Keratinocyte (primary cell): Measurements from ENCODE around the gene NDUFS6. TPM values are rescaled to one million over a fixed set of nuclear protein-coding genes. Genes with fewer than 3 reads are reported as not detected.

Experiments used
- DNase-seq: peaks from one replicate; pipeline ENCODE4 v3.0.0-alpha.2; 2011; ENCODE audit warnings: low read depth, missing footprints, low spot score
- FAIRE-seq: peaks from 2 replicates; lab custom pipeline; 2011; peaks lifted over from hg19 to GRCh38; lab: Jason Lieb, UNC
- H2AFZ ChIP-seq: 2 replicates; pipeline ENCODE4 v1.6.0; 2012; ENCODE audit warnings: low read length, control low read depth, inconsistent platforms; ENCODE audit not compliant: control insufficient read depth
- H3K27ac ChIP-seq: 2 replicates; pipeline ENCODE4 v1.5.1; 2011; ENCODE audit warnings: low read length; ENCODE audit not compliant: control insufficient read depth, insufficient read depth
- H3K27me3 ChIP-seq: 3 replicates; pipeline ENCODE4 v1.6.0; 2011; ENCODE audit warnings: low read length; ENCODE audit not compliant: control insufficient read depth, insufficient read depth; ENCODE audit errors: extremely low read depth
- H3K36me3 ChIP-seq, 2 experiments: 2 replicates in 1 of 2; 3 replicates in 1 of 2; pipeline ENCODE4 v1.5.1; 2011; ENCODE audit warnings: low read length in 2 of 2, mild to moderate bottlenecking in 1 of 2; ENCODE audit not compliant: control insufficient read depth in 2 of 2, insufficient read depth in 2 of 2; ENCODE audit errors: extremely low read depth in 1 of 2
- H3K4me1 ChIP-seq: 3 replicates; pipeline ENCODE4 v1.5.1; 2011; ENCODE audit warnings: low read length; ENCODE audit not compliant: control insufficient read depth, insufficient read depth; ENCODE audit errors: extremely low read depth
- H3K4me2 ChIP-seq: 3 replicates; pipeline ENCODE4 v1.6.0; 2011; ENCODE audit warnings: low read depth, low read length; ENCODE audit not compliant: control insufficient read depth, insufficient read depth; ENCODE audit errors: extremely low read depth
- H3K4me3 ChIP-seq, 3 experiments: fragments of 200-600 bp in 1 of 3; sonication (generic) in 1 of 3; 2 replicates in 2 of 3; 3 replicates in 1 of 3; pipeline ENCODE4 v1.5.1; 2011 to 2016; ENCODE audit warnings: low read length in 3 of 3, mild to moderate bottlenecking in 3 of 3, control low read depth in 2 of 3, inconsistent platforms in 1 of 3, low read depth in 1 of 3, mixed read lengths in 1 of 3, mixed run types in 1 of 3, moderate library complexity in 1 of 3; ENCODE audit not compliant: control insufficient read depth in 2 of 3, insufficient read depth in 2 of 3; ENCODE audit errors: extremely low read depth in 1 of 3
- H3K79me2 ChIP-seq: 2 replicates; pipeline ENCODE4 v1.6.0; 2012; ENCODE audit warnings: low read length; ENCODE audit not compliant: control insufficient read depth, insufficient read depth
- H3K9ac ChIP-seq: 3 replicates; pipeline ENCODE4 v1.6.0; 2011; ENCODE audit warnings: low read length; ENCODE audit not compliant: control insufficient read depth, insufficient read depth; ENCODE audit errors: extremely low read depth
- H3K9me1 ChIP-seq: 3 replicates; pipeline ENCODE4 v1.6.0; 2011; ENCODE audit warnings: low read length; ENCODE audit not compliant: control insufficient read depth, insufficient read depth; ENCODE audit errors: extremely low read depth
- H3K9me3 ChIP-seq: 2 replicates; pipeline ENCODE4 v1.5.1; 2012; ENCODE audit warnings: low read depth, low read length; ENCODE audit not compliant: control insufficient read depth
- H4K20me1 ChIP-seq: 3 replicates; pipeline ENCODE4 v1.6.0; 2011; ENCODE audit warnings: low read length; ENCODE audit not compliant: control insufficient read depth, insufficient read depth; ENCODE audit errors: extremely low read depth
- EZH2 ChIP-seq: IDR thresholded peaks from one replicate; pipeline ENCODE4 v1.6.1; 2012; ENCODE audit warnings: inconsistent platforms, mild to moderate bottlenecking, low read length, moderate library complexity
- dilution Hi-C: fragments of 300-500 bp; cut with MboI; formaldehyde crosslinking; loops from one replicate; pipeline ENCODE4 v1.7.0; 2020; ENCODE audit warnings: low sequenced_read_pairs; ENCODE audit not compliant: extremely low pct_ligation_motif_present
- polyA plus RNA-seq, 5 experiments: library from polyadenylated mRNA; depleted of rRNA in 3 of 5; stranded (reverse) in 3 of 5; stranded (forward) in 1 of 5; unstranded in 1 of 5; fragments of >200 nt; gene quantifications; 1 replicate in 1 of 5; 2 replicates in 3 of 5; 3 replicates in 1 of 5; pipeline versions ENCODE4 v1.2.1 to v1.2.3, GENCODE V29; 2011 to 2012; ENCODE audit warnings: missing spikeins in 2 of 5, low read depth in 1 of 5, low replicate concordance in 1 of 5
- TF ChIP-seq, protein P1 (sequence below), 3 experiments: IDR thresholded peaks in 1 of 3; conservative IDR thresholded peaks in 1 of 3; optimal IDR thresholded peaks in 1 of 3; 2 replicates in 2 of 3; 3 replicates in 1 of 3; pipeline versions ENCODE3 to v1.5.1; 2011; ENCODE audit warnings: low read length in 3 of 3, mild to moderate bottlenecking in 3 of 3, moderate library complexity in 2 of 3, control low read depth in 1 of 3, inconsistent platforms in 1 of 3; ENCODE audit not compliant: insufficient read depth in 2 of 3; ENCODE audit errors: extremely low read depth in 1 of 3

Gene NDUFS6
- polyA plus RNA-seq, 1 donor (not counting 4 experiments of a cell fraction or from before 2014, with no cell fraction given), result 66.3 TPM

DNA sequence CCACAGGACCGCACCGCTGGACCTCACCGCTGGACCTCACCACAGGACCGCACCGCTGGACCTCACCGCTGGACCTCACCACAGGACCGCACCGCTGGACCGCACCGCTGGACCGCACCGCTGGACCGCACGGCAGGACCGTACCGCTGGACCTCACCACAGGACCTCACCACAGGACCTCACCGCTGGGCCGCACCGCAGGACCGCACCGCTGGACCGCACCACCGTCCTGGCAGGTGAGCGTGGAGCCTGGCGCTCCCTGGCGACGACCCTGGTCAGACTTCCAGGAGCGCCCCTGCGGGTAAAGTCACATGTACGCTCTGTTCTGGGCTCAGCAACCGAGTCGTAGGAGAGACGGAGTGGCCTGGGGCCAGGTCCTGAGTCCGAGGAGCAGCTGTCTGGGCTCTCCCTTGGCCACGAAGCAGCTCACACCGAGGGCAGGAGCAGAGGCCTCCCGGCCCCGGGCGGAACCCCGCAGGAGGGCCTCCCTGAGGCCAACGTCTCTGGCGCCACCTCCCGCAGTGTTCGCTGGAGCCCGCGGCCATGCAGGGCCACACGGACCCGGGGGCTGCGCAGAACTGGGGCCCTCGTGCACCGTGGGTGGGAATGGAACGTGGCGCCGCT lies 32.1 kb upstream of the NDUFS6 start:
- no peaks in the 10 kb centered on the region for H3K4me1 ChIP-seq
- H3K36me3 ChIP-seq, result no peaks in the 10 kb centered on the region
- no peaks in the 10 kb centered on the region for H3K79me2 ChIP-seq
- no peaks in the 10 kb centered on the region for H3K9me3 ChIP-seq
- H3K4me3 ChIP-seq, result no peak overlapping the region
- no peak overlapping the region for H3K4me2 ChIP-seq
- TF ChIP-seq, protein P1, sequence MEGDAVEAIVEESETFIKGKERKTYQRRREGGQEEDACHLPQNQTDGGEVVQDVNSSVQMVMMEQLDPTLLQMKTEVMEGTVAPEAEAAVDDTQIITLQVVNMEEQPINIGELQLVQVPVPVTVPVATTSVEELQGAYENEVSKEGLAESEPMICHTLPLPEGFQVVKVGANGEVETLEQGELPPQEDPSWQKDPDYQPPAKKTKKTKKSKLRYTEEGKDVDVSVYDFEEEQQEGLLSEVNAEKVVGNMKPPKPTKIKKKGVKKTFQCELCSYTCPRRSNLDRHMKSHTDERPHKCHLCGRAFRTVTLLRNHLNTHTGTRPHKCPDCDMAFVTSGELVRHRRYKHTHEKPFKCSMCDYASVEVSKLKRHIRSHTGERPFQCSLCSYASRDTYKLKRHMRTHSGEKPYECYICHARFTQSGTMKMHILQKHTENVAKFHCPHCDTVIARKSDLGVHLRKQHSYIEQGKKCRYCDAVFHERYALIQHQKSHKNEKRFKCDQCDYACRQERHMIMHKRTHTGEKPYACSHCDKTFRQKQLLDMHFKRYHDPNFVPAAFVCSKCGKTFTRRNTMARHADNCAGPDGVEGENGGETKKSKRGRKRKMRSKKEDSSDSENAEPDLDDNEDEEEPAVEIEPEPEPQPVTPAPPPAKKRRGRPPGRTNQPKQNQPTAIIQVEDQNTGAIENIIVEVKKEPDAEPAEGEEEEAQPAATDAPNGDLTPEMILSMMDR (optimal IDR thresholded peaks at IDR 0.05 in 1 of 3, IDR thresholded peaks at IDR 0.05 in 1 of 3, conservative IDR thresholded peaks at IDR 0.05 in 1 of 3; ENCODE audit: extremely low read depth in 1 of 3, insufficient read depth in 2 of 3, low read length in 3 of 3), result no peak
- no peak for TF ChIP-seq EZH2
- no peak overlapping the region for H3K9ac ChIP-seq
- FAIRE-seq (no peak), DNase-seq (no peak)
- H2AFZ ChIP-seq, result no peak overlapping the region
- H3K27ac ChIP-seq, result no peak overlapping the region
- peaks cover 7% of the 10 kb centered on the region for H3K27me3 ChIP-seq
- no peaks in the 10 kb centered on the region for H3K9me1 ChIP-seq
- H4K20me1 ChIP-seq, result no peaks in the 10 kb centered on the region
- dilution Hi-C loops, result no loop called here

DNA sequence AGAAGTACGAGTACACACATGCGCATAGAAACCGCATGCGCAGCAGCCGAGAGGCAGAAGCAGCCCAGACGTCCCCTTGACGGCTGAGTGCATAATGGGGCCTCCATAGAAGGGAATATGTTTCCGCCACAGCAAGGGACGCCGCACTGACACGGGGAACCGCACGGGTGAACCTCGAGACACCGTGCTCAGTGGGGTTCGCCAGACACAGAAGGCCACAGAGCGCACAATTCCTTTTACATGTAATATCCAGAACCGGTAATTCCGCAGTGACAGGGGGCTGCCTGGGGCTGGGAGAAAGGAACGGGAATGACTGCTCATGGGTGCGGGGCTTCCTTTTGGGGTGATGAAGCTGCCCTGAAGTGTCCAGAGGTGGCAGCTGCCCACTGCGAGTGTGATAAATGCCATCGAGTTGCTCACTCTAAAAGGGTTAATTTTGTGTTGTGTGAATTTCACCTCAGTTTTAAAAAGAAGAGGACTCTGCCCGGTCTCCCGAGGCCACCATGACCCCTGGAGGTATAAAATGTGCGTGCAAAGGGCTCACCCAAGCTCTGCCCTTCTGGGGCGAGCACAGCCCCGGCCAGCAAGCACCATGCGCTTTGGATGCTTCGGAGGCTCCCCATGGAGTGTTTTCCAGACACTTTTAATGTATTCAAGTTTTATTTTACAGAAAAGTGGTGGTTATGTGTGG lies 31.3 kb upstream of the NDUFS6 start:
- no peaks in the 10 kb centered on the region for H3K9me3 ChIP-seq
- H3K4me3 ChIP-seq, result no peak overlapping the region
- H3K4me2 ChIP-seq, result no peak overlapping the region
- H3K27me3 ChIP-seq, result peaks cover 7% of the 10 kb centered on the region
- H3K9me1 ChIP-seq, result no peaks in the 10 kb centered on the region
- H3K4me1 ChIP-seq, result no peaks in the 10 kb centered on the region
- H3K27ac ChIP-seq, result no peak overlapping the region
- H3K79me2 ChIP-seq, result no peaks in the 10 kb centered on the region
- dilution Hi-C loops, result no loop called here
- no peaks in the 10 kb centered on the region for H3K36me3 ChIP-seq
- no peak overlapping the region for H2AFZ ChIP-seq
- FAIRE-seq, result no peak
- no peak overlapping the region for H3K9ac ChIP-seq
- no peak for DNase-seq
- no peaks in the 10 kb centered on the region for H4K20me1 ChIP-seq
- TF ChIP-seq, protein P1 (optimal IDR thresholded peaks at IDR 0.05 in 1 of 3, IDR thresholded peaks at IDR 0.05 in 1 of 3, conservative IDR thresholded peaks at IDR 0.05 in 1 of 3; ENCODE audit: extremely low read depth in 1 of 3, insufficient read depth in 2 of 3, low read length in 3 of 3), result no peak
- no peak for TF ChIP-seq EZH2
